ENCODE results near the gene SDK1. TPM values are rescaled to one million over a fixed set of nuclear protein-coding genes. Genes with fewer than 3 reads are reported as not detected.

SDK1 gene
- total and polyA plus RNA-seq, 8 donors = 1.6 to 11.2 (median 6.6) TPM

- no peaks in the 10 kb centered on the region for H3K36me3 ChIP-seq
- 91 to 96% (median 95%) methylated on average over 9 of the region's 9 CpGs for WGBS, 5 donors
- H3K27ac ChIP-seq = no peak overlapping the region
- no peaks in the 10 kb centered on the region for H3K9me3 ChIP-seq
- TF ChIP-seq EP300 (IDR thresholded peaks at IDR 0.05) (no peak), POLR2AphosphoS5 (IDR thresholded peaks at IDR 0.05) (no peak), POLR2A (IDR thresholded peaks at IDR 0.05) (no peak)
- TF ChIP-seq, protein P1, sequence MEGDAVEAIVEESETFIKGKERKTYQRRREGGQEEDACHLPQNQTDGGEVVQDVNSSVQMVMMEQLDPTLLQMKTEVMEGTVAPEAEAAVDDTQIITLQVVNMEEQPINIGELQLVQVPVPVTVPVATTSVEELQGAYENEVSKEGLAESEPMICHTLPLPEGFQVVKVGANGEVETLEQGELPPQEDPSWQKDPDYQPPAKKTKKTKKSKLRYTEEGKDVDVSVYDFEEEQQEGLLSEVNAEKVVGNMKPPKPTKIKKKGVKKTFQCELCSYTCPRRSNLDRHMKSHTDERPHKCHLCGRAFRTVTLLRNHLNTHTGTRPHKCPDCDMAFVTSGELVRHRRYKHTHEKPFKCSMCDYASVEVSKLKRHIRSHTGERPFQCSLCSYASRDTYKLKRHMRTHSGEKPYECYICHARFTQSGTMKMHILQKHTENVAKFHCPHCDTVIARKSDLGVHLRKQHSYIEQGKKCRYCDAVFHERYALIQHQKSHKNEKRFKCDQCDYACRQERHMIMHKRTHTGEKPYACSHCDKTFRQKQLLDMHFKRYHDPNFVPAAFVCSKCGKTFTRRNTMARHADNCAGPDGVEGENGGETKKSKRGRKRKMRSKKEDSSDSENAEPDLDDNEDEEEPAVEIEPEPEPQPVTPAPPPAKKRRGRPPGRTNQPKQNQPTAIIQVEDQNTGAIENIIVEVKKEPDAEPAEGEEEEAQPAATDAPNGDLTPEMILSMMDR (IDR thresholded peaks at IDR 0.05) = no peak
- intact Hi-C loops (cut with DNase I; ENCODE audit: low total_unique reads) = no loop called here
- no peak overlapping the region for H3K4me3 ChIP-seq
- H3K27me3 ChIP-seq = no peaks in the 10 kb centered on the region
- DNase-seq = no peak
- H3K4me1 ChIP-seq = no peaks in the 10 kb centered on the region
These were observed 742.9 kb downstream of the SDK1 start for GRCh38 chr7:4043988-4044387.

DNA sequence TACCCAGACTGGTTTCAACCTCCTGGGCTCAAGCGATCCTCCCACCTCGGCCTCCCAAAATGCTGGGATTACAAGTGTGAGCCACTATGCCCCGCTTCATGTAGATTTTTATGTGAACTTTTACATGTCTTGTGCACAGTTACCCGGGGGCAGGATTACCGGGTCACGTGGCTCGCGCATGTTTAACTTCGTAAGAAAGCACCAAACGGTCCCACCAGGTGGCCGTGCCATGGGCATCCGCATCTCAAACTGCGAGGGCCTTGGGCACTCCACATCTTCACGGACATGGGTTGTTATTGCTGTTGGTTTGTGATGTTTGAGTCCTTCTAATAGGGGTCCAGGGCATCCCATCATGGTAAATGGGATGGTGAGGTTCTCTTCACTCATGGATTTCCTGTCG is 744.4 kb downstream of the SDK1 start:
- H3K4me3 ChIP-seq = no peak overlapping the region
- no peak for DNase-seq
- H3K36me3 ChIP-seq = no peaks in the 10 kb centered on the region
- no peak overlapping the region for H3K27ac ChIP-seq
- H3K4me1 ChIP-seq = no peaks in the 10 kb centered on the region
- H3K27me3 ChIP-seq = no peaks in the 10 kb centered on the region
- intact Hi-C loops (cut with DNase I; ENCODE audit: low total_unique reads) = no loop called here
- no peaks in the 10 kb centered on the region for H3K9me3 ChIP-seq
- no peak for TF ChIP-seq POLR2AphosphoS5 (IDR thresholded peaks at IDR 0.05)
- TF ChIP-seq EP300 (IDR thresholded peaks at IDR 0.05) = no peak
- no peak for TF ChIP-seq POLR2A (IDR thresholded peaks at IDR 0.05)
- TF ChIP-seq, protein P1 (IDR thresholded peaks at IDR 0.05) = no peak
- 95 to 98% (median 96%) methylated on average over 15 of the region's 15 CpGs for WGBS, 5 donors

- H3K4me3 ChIP-seq = no peak overlapping the region
- DNase-seq = no peak
- no peaks in the 10 kb centered on the region for H3K9me3 ChIP-seq
- no peaks in the 10 kb centered on the region for H3K4me1 ChIP-seq
- no peaks in the 10 kb centered on the region for H3K36me3 ChIP-seq
- intact Hi-C loops (cut with DNase I; ENCODE audit: low total_unique reads) = no loop called here
- no peaks in the 10 kb centered on the region for H3K27me3 ChIP-seq
- H3K27ac ChIP-seq = no peak overlapping the region
- WGBS, 5 donors = 90 to 95% (median 92%) methylated on average over 8 of the region's 8 CpGs
- no peak for TF ChIP-seq POLR2AphosphoS5 (IDR thresholded peaks at IDR 0.05)
- no peak for TF ChIP-seq EP300 (IDR thresholded peaks at IDR 0.05)
- TF ChIP-seq, protein P1 (IDR thresholded peaks at IDR 0.05) = no peak
- TF ChIP-seq POLR2A (IDR thresholded peaks at IDR 0.05) = no peak
These were observed 744.9 kb downstream of the SDK1 start for GRCh38 chr7:4045975-4046374.

DNA sequence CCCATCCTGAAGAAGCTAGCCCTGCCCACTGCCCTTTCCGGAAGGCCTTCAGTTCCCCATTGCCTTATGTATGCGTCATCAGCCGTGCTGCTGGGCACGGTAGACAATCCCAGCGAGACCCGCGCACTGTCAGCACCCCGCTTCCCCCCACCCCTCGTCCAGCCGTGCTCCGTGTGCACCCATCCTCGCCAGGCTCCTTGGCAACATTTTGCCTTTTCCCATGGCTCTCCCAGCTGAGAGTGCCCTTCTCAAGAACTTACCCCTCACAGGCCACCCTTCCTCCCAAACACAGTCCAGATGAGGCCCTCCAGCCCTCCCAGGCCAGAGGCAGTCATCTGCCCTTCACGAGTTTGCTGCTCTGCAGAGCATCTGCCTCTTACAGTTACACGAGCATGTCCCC is 747.3 kb downstream of the SDK1 start:
- Histone ChIP-seq H3K36me3 (no peaks in the 10 kb centered on the region), H3K27me3 (no peaks in the 10 kb centered on the region), H3K4me3 (no peak overlapping the region), H3K9me3 (no peaks in the 10 kb centered on the region), H3K27ac (no peak overlapping the region), H3K4me1 (no peaks in the 10 kb centered on the region)
- 93 to 96% (median 95%) methylated on average over 14 of the region's 14 CpGs for WGBS, 5 donors
- no peak for TF ChIP-seq POLR2AphosphoS5 (IDR thresholded peaks at IDR 0.05)
- TF ChIP-seq, protein P1 (IDR thresholded peaks at IDR 0.05) = no peak
- no peak for TF ChIP-seq POLR2A (IDR thresholded peaks at IDR 0.05)
- TF ChIP-seq EP300 (IDR thresholded peaks at IDR 0.05) = no peak
- no peak for DNase-seq
- intact Hi-C loops (cut with DNase I; ENCODE audit: low total_unique reads) = no loop called here
